WTC11 (cell line): Measurements from ENCODE around the gene VWDE. TPM values are rescaled to one million over a fixed set of nuclear protein-coding genes. Genes with fewer than 3 reads are reported as not detected.
"Not testable (repeated sequence)": the region's sequence is repeated elsewhere in the genome, so short reads cannot be mapped to it uniquely, and the experiment has no call there.

Source experiments
- ATAC-seq: fragments of 200-7000 bp; cut with Tn5 transposase; 2 replicates; pipeline ENCODE4 v1.10.0; 2021; ENCODE audit warnings: mild to moderate bottlenecking, moderate library complexity
- CTCF ChIA-PET: fragments of 300-600 bp; sonication (Branson Sonifier 250); formaldehyde crosslinking; loops from one replicate; lab custom pipeline; 2021; ENCODE audit warnings: antibody characterized with exemption; lab: Charles Lee
- POLR2A ChIA-PET: fragments of 350-600 bp; sonication (Branson Sonifier 250); formaldehyde crosslinking; loops from one replicate; lab custom pipeline; 2021; ENCODE audit warnings: antibody characterized with exemption; lab: Charles Lee
- DNase-seq: peaks from one replicate; pipeline ENCODE4 v3.0.0; 2021; ENCODE audit warnings: low spot score
- H3K27ac Mint-ChIP-seq: 2 replicates; pipeline ENCODE4 v1.8.0; 2021; ENCODE audit warnings: mixed read lengths
- H3K27me3 Mint-ChIP-seq: 2 replicates; pipeline ENCODE4 v1.8.0; 2021; ENCODE audit warnings: low read depth, mild to moderate bottlenecking, moderate library complexity, mixed read lengths
- H3K36me3 Mint-ChIP-seq: 2 replicates; pipeline ENCODE4 v1.8.0; 2021; ENCODE audit warnings: mixed read lengths
- H3K4me1 Mint-ChIP-seq: 2 replicates; pipeline ENCODE4 v1.8.0; 2022; ENCODE audit warnings: mixed read lengths
- H3K4me3 Mint-ChIP-seq: 2 replicates; pipeline ENCODE4 v1.8.0; 2021; ENCODE audit warnings: mild to moderate bottlenecking, moderate library complexity, mixed read lengths
- H3K9me3 Mint-ChIP-seq: 2 replicates; pipeline ENCODE4 v1.8.0; 2021; ENCODE audit warnings: mixed read lengths
- ATF1 ChIP-seq: sonication (generic); formaldehyde crosslinking; IDR thresholded peaks from 2 replicates; pipeline ENCODE4 v1.8.1; 2023; ENCODE audit warnings: mild to moderate bottlenecking, moderate library complexity, missing genetic modification reagents
- ATF3 ChIP-seq: sonication (generic); formaldehyde crosslinking; conservative IDR thresholded peaks from 2 replicates; pipeline ENCODE4 v1.8.1; 2022; ENCODE audit warnings: mild to moderate bottlenecking, missing genetic modification reagents
- ATF6 ChIP-seq: sonication (generic); formaldehyde crosslinking; IDR thresholded peaks from 2 replicates; pipeline ENCODE4 v1.8.1; 2023; ENCODE audit warnings: mild to moderate bottlenecking, missing genetic modification reagents
- IRF2 ChIP-seq: sonication (generic); formaldehyde crosslinking; IDR thresholded peaks from 2 replicates; pipeline ENCODE4 v1.8.0; 2022; ENCODE audit warnings: low read depth, missing genetic modification reagents, borderline replicate concordance
- NR2C2 ChIP-seq: sonication (generic); formaldehyde crosslinking; IDR thresholded peaks from 2 replicates; pipeline ENCODE4 v1.8.0; 2022; ENCODE audit warnings: mild to moderate bottlenecking, missing genetic modification reagents
- OVOL2 ChIP-seq: fragments of 250-450 bp; sonication (Bioruptor Pico); IDR thresholded peaks from 2 replicates; pipeline ENCODE4 v1.9.0; 2021; ENCODE audit warnings: mild to moderate bottlenecking, borderline replicate concordance
- RORB ChIP-seq: fragments of 250-450 bp; sonication (Bioruptor Pico); IDR thresholded peaks from 2 replicates; pipeline ENCODE4 v1.9.0; 2021; ENCODE audit warnings: mild to moderate bottlenecking
- total RNA-seq: library from RNA; stranded (reverse); gene quantifications from 3 replicates; pipeline ENCODE4 v1.2.3, GENCODE V29; 2021
- TF ChIP-seq, protein P1 (sequence below): fragments of 250-450 bp; sonication (Bioruptor Pico); conservative IDR thresholded peaks from 2 replicates; pipeline ENCODE4 v1.9.0; 2021; ENCODE audit warnings: mild to moderate bottlenecking
- TF ChIP-seq, protein P2 (sequence below): sonication (generic); formaldehyde crosslinking; IDR thresholded peaks from 2 replicates; pipeline ENCODE4 v1.8.1; 2023; ENCODE audit warnings: mild to moderate bottlenecking, missing genetic modification reagents

The VWDE gene
- total RNA-seq, 1 experiment from 2014 or later = 21.0 TPM

GRCh38 chr7:12401538-12402364, 1.9 kb downstream of the VWDE start (continued):
- TF ChIP-seq, protein P1, sequence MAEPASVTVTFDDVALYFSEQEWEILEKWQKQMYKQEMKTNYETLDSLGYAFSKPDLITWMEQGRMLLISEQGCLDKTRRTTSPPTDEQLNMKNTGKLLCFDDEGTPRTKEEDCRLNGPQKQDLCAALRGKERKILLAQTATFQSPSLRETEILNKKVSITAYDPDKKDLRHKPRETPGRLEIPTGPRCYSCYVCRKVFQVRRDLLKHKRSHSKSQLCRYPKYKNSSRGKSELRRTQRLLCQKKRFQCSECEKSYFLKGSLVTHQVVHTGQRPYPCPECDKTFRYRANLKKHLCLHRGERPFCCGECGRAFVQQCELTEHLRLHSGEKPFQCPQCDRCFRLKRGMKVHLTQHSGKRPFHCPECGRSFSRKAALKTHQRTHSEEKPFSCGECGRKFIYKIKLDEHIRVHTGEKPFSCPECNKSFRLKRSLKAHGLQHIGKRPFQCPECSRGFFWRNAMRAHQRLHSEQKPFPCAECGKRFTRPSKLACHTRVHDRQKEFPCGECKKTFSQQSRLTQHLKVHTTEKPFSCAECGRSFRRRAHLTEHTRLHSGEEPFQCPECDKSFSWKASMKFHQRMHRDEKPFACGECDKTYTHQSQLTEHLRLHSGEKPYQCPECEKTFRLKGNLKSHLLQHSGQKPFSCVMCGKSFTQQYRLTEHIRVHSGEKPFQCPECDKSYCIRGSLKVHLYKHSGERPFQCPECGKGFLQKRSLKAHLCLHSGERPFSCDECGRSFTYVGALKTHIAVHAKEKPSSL (CRISPR knock-in tag) = no peak
- TF ChIP-seq, all 79 proteins: peak for 0

DNA sequence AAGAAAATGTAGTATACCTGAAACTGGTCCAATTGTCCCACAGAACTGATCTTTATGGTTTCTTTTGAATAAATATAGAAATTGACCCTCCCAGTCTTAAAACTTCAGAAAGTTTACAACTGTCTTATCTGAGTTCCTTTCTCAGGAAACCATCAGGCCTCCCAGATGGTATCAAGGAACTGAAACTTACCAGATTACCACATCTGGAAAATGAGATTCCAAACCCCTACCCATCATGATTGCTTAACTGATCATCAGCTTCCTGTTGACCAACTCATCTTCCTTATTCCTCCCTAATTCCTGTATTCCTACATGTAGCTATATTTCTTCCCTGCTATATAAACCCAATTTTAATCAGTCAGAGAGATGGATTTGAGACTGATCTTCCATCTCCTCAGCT, 5.5 kb downstream of the VWDE start:
- Mint-ChIP-seq H3K36me3 (peaks cover 27% of the 10 kb centered on the region), H3K4me1 (peaks cover 45% of the 10 kb centered on the region), H3K27ac (no peak overlapping the region), H3K27me3 (peaks cover 2% of the 10 kb centered on the region; the same call in 1 of the 2 replicates), H3K9me3 (peaks cover 26% of the 10 kb centered on the region), H3K4me3 (no peak overlapping the region)
- DNase-seq (no peak), ATAC-seq (no peak)
- POLR2A ChIA-PET = no interaction called here
- CTCF ChIA-PET = no interaction called here
- TF ChIP-seq ATF6 (CRISPR knock-in tag) (no peak), OVOL2 (no peak), IRF2 (no peak)

DNA sequence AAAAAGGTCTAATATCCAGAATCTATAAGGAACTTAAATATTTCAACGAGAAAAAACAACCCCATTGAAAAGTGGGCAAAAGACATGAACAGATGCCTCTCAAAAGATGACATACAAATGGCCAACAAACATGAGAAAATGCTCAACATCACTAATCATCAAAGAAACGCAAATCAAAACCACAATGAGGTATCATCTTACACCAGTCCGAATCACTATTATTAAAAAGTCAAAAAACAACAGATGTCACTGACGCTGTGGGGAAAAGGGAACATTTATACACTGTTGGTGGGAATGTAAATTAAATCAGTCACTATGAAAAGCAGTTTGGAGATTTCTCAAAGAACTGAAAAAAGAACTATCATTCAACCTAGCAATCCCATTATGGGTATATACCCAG, 6.0 kb downstream of the VWDE start:
- ChIA-PET CTCF (no interaction called here), POLR2A (no interaction called here)
- DNase-seq (no peak), ATAC-seq (no peak)
- Mint-ChIP-seq H3K4me1 (peaks cover 49% of the 10 kb centered on the region), H3K36me3 (peaks cover 27% of the 10 kb centered on the region), H3K27ac (no peak overlapping the region), H3K27me3 (peaks cover 2% of the 10 kb centered on the region; the same call in 1 of the 2 replicates), H3K9me3 (peaks cover 26% of the 10 kb centered on the region), H3K4me3 (no peak overlapping the region)
- no peak for TF ChIP-seq NR2C2 (CRISPR knock-in tag)
- no peak for TF ChIP-seq ATF1
- TF ChIP-seq RORB (CRISPR knock-in tag) = no peak
- TF ChIP-seq, protein P2, sequence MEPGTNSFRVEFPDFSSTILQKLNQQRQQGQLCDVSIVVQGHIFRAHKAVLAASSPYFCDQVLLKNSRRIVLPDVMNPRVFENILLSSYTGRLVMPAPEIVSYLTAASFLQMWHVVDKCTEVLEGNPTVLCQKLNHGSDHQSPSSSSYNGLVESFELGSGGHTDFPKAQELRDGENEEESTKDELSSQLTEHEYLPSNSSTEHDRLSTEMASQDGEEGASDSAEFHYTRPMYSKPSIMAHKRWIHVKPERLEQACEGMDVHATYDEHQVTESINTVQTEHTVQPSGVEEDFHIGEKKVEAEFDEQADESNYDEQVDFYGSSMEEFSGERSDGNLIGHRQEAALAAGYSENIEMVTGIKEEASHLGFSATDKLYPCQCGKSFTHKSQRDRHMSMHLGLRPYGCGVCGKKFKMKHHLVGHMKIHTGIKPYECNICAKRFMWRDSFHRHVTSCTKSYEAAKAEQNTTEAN (CRISPR knock-in tag) = no peak
- no peak for TF ChIP-seq ATF3 (CRISPR knock-in tag)

- POLR2A ChIA-PET = not testable (repeated sequence)
- peaks cover 27% of the 10 kb centered on the region for H3K36me3 Mint-ChIP-seq
Measured at GRCh38 chr7:12396670-12397069, 7.0 kb downstream of the VWDE start.

More at GRCh38 chr7:12396670-12397069, 7.0 kb downstream of the VWDE start:
- H3K9me3 Mint-ChIP-seq = peaks cover 26% of the 10 kb centered on the region
- DNase-seq, H3K27ac Mint-ChIP-seq, H3K4me3 Mint-ChIP-seq, CTCF ChIA-PET, ATAC-seq, H3K27me3 Mint-ChIP-seq: not testable (repeated sequence)
- H3K4me1 Mint-ChIP-seq = peaks cover 52% of the 10 kb centered on the region
